GM19372 (cell line): ENCODE measurements around the gene TAPT1.

Experiments
- ATAC-seq: cut with Tn5 transposase; IDR thresholded peaks from one replicate; pipeline ENCODE4 v1.9.1; 2021; ENCODE audit warnings: mild to moderate bottlenecking, low read depth, moderate library complexity; ENCODE audit not compliant: unreplicated experiment

The TAPT1 gene

GRCh38 chr4:16113741-16114140 lies 112.5 kb downstream of the TAPT1 start:
- ATAC-seq: no peak

DNA sequence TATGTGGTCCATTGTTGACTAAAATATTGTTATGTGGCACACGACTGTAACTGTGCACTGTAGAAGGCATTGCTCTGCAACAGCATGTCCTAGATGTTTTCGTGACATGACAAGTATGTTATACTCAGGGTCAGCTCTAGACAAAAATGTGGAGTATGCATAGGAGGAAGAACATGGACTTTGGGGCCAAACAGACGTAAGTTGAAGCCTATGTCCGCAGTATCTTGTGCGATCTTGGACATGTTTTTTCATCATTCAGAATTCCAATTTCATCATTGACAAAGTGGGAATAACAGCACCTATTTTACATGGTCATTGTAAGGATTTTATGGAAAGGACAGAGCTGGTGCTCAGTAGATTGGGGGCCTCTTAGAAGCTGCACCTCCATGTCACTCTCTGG lies 114.7 kb downstream of the TAPT1 start:
- ATAC-seq: no peak

GRCh38 chr4:16110661-16111290 lies 115.5 kb downstream of the TAPT1 start:
- ATAC-seq: no peak
